MCF 10A (cell line): ENCODE results near the gene TNK2. TPM values are rescaled to one million over a fixed set of nuclear protein-coding genes. Genes with fewer than 3 reads are reported as not detected.

Source experiments
- BruUV-seq: library from RNA; stranded (reverse); fragments of 400-500 nt; replicated peaks from 2 replicates; lab custom pipeline; 2021; lab: Mats Ljungman, UMichigan
- CTCF ChIA-PET: fragments of 300-600 bp; sonication (Branson Sonifier 250); formaldehyde crosslinking; extraction: SDS; loops from one replicate; lab custom pipeline; 2021; ENCODE audit warnings: antibody characterized with exemption, inconsistent platforms; lab: Yijun Ruan, JAX
- POLR2A ChIA-PET: fragments of 300-600, 350-650 bp; sonication (Branson Sonifier 250); formaldehyde crosslinking; extraction: SDS; loops from one replicate; lab custom pipeline; 2020; ENCODE audit warnings: antibody characterized with exemption, inconsistent platforms; lab: Yijun Ruan, JAX
- DNase-seq: peaks from one replicate; pipeline ENCODE4 v3.0.0-alpha.2; 2018; ENCODE audit not compliant: unreplicated experiment
- H3K27ac Mint-ChIP-seq: one replicate; pipeline ENCODE4 v1.8.0; 2022; ENCODE audit warnings: mild to moderate bottlenecking, low read depth, mixed read lengths; ENCODE audit not compliant: unreplicated experiment
- H3K27me3 Mint-ChIP-seq: one replicate; pipeline ENCODE4 v1.8.0; 2022; ENCODE audit warnings: mixed read lengths; ENCODE audit not compliant: insufficient read depth, unreplicated experiment
- H3K36me3 Mint-ChIP-seq: one replicate; pipeline ENCODE4 v1.8.0; 2022; ENCODE audit warnings: mild to moderate bottlenecking, moderate library complexity, mixed read lengths; ENCODE audit not compliant: insufficient read depth, unreplicated experiment
- H3K4me1 Mint-ChIP-seq: one replicate; pipeline ENCODE4 v1.8.0; 2022; ENCODE audit warnings: mixed read lengths; ENCODE audit not compliant: insufficient read depth, unreplicated experiment
- H3K4me3 Mint-ChIP-seq: one replicate; pipeline ENCODE4 v1.8.0; 2022; ENCODE audit warnings: mild to moderate bottlenecking, moderate library complexity, mixed read lengths; ENCODE audit not compliant: unreplicated experiment
- H3K9me3 Mint-ChIP-seq: one replicate; pipeline ENCODE4 v1.8.0; 2022; ENCODE audit warnings: mixed read lengths; ENCODE audit not compliant: unreplicated experiment
- CTCF ChIP-seq: fragments of 200-600 bp; IDR thresholded peaks from one replicate; pipeline ENCODE4 v1.8.0; 2022; ENCODE audit warnings: antibody characterized with exemption, mild to moderate bottlenecking; ENCODE audit not compliant: unreplicated experiment
- intact Hi-C: fragments of 100-400 bp; cut with micrococcal nuclease; formaldehyde crosslinking; loops from 2 replicates; pipeline ENCODE4 v1.14.1; 2022
- total RNA-seq: library from RNA; stranded (reverse); gene quantifications from 2 replicates; pipeline ENCODE4 v1.2.3, GENCODE V29; 2022

Gene TNK2
- total RNA-seq, 1 experiment from 2014 or later, result 75.8 TPM

GRCh38 chr3:195849322-195850074, 58.9 kb downstream of the TNK2 start:
- no peak for TF ChIP-seq CTCF
- ChIA-PET CTCF (interaction anchor here (0.6 to 2.4 kb wide), 13 partner anchors 10 to 580 kb away, joined by 3 to 25 read pairs (median 5); no protein-coding TSS in a partner anchor), POLR2A (interaction anchor here (0.7 kb wide), 1 partner anchor 76 kb away, joined by 4 read pairs; no protein-coding TSS in a partner anchor)
- Mint-ChIP-seq H3K36me3 (no peaks in the 10 kb centered on the region), H3K27me3 (peaks cover 11% of the 10 kb centered on the region), H3K4me3 (no peak overlapping the region), H3K4me1 (peaks cover 5% of the 10 kb centered on the region), H3K27ac (no peak overlapping the region), H3K9me3 (peaks cover 7% of the 10 kb centered on the region)
- no peak for DNase-seq
- no TSS peak for BruUV-seq
- intact Hi-C loops, result loop anchor here (5.0 kb wide), 1 partner anchor 197 kb away; no protein-coding TSS in a partner anchor

GRCh38 chr3:195847055-195847950, 61.0 kb downstream of the TNK2 start:
- Mint-ChIP-seq H3K27ac (no peak overlapping the region), H3K4me1 (peaks cover 5% of the 10 kb centered on the region), H3K36me3 (no peaks in the 10 kb centered on the region), H3K9me3 (peaks cover 7% of the 10 kb centered on the region), H3K27me3 (peaks cover 22% of the 10 kb centered on the region), H3K4me3 (no peak overlapping the region)
- ChIA-PET POLR2A (no interaction called here), CTCF (interaction anchor here (0.6 kb wide), 1 partner anchor 108 kb away, joined by 4 read pairs; no protein-coding TSS in a partner anchor)
- peak; percentile 61 for DNase-seq
- no peak for TF ChIP-seq CTCF
- no TSS peak for BruUV-seq
- intact Hi-C loops, result no loop called here

- Mint-ChIP-seq H3K27ac (no peak overlapping the region), H3K4me1 (peaks cover 5% of the 10 kb centered on the region), H3K36me3 (no peaks in the 10 kb centered on the region), H3K9me3 (peaks cover 7% of the 10 kb centered on the region), H3K27me3 (peaks cover 22% of the 10 kb centered on the region), H3K4me3 (no peak overlapping the region)
- no peak for DNase-seq
- BruUV-seq, result no TSS peak
- TF ChIP-seq CTCF, result no peak
- ChIA-PET CTCF (interaction anchor here (0.7 kb wide), 1 partner anchor 229 kb away, joined by 3 read pairs; no protein-coding TSS in a partner anchor), POLR2A (no interaction called here)
- intact Hi-C loops, result no loop called here
These were observed 62.9 kb downstream of the TNK2 start for GRCh38 chr3:195845483-195845882.
